ENCODE data around the gene C11orf65. TPM values are rescaled to one million over a fixed set of nuclear protein-coding genes. Genes with fewer than 3 reads are reported as not detected.
"Not testable (repeated sequence)": the region's sequence is repeated elsewhere in the genome, so short reads cannot be mapped to it uniquely, and the experiment has no call there.

The C11orf65 gene
- total RNA-seq, 2 donors from 2014 or later = 0.18 to 4.3 TPM

- H3K27me3 ChIP-seq (replicated peaks; ENCODE audit: insufficient read depth) = no peaks in the 10 kb centered on the region
- intact Hi-C loops (cut with DNase I) = no loop called here
- TF ChIP-seq CTCF (IDR thresholded peaks at IDR 0.05) (no peak), POLR2AphosphoS5 (IDR thresholded peaks at IDR 0.05) (no peak), POLR2A (IDR thresholded peaks at IDR 0.05) (no peak)
- no peaks in the 10 kb centered on the region for H3K9me3 ChIP-seq
- WGBS = 96% methylated on average over 2 of the region's 2 CpGs
- no peaks in the 10 kb centered on the region for H3K4me1 ChIP-seq (replicated peaks)
- no peak overlapping the region for H3K4me3 ChIP-seq
- H3K27ac ChIP-seq = no peak overlapping the region
- H3K36me3 ChIP-seq = no peaks in the 10 kb centered on the region
- DNase-seq (ENCODE audit: low spot score) = no peak
Measured at GRCh38 chr11:108453207-108453835, 14.0 kb downstream of the C11orf65 start.

GRCh38 chr11:108441445-108441844 is 25.9 kb downstream of the C11orf65 start:
- DNase-seq (ENCODE audit: low spot score); H3K4me1 ChIP-seq (replicated peaks); intact Hi-C loops (cut with DNase I); H3K27me3 ChIP-seq (replicated peaks; ENCODE audit: insufficient read depth); H3K36me3 ChIP-seq; H3K4me3 ChIP-seq; H3K9me3 ChIP-seq; H3K27ac ChIP-seq: not testable (repeated sequence)
- WGBS = 98% methylated on average over 4 of the region's 4 CpGs

GRCh38 chr11:108436594-108436993 is 30.7 kb downstream of the C11orf65 start:
- intact Hi-C loops (cut with DNase I) = no loop called here
- 88% methylated on average over 2 of the region's 2 CpGs for WGBS
- no peaks in the 10 kb centered on the region for H3K36me3 ChIP-seq
- H3K27me3 ChIP-seq (replicated peaks; ENCODE audit: insufficient read depth) = no peaks in the 10 kb centered on the region
- TF ChIP-seq CTCF (IDR thresholded peaks at IDR 0.05) (no peak), POLR2A (IDR thresholded peaks at IDR 0.05) (no peak), POLR2AphosphoS5 (IDR thresholded peaks at IDR 0.05) (no peak)
- no peak overlapping the region for H3K27ac ChIP-seq
- no peaks in the 10 kb centered on the region for H3K9me3 ChIP-seq
- H3K4me3 ChIP-seq = no peak overlapping the region
- H3K4me1 ChIP-seq (replicated peaks) = no peaks in the 10 kb centered on the region
- DNase-seq (ENCODE audit: low spot score) = no peak

- Histone ChIP-seq H3K9me3 (no peaks in the 10 kb centered on the region), H3K4me1 (replicated peaks) (no peaks in the 10 kb centered on the region), H3K27ac (no peak overlapping the region), H3K36me3 (no peaks in the 10 kb centered on the region), H3K4me3 (no peak overlapping the region), H3K27me3 (replicated peaks; ENCODE audit: insufficient read depth) (no peaks in the 10 kb centered on the region)
- intact Hi-C loops (cut with DNase I) = no loop called here
- no peak for DNase-seq (ENCODE audit: low spot score)
- WGBS = 58% methylated on average over 1 of the region's 1 CpG
- TF ChIP-seq POLR2A (IDR thresholded peaks at IDR 0.05) (no peak), POLR2AphosphoS5 (IDR thresholded peaks at IDR 0.05) (no peak), CTCF (IDR thresholded peaks at IDR 0.05) (no peak)
Measured at GRCh38 chr11:108435066-108435465, 32.3 kb downstream of the C11orf65 start.

GRCh38 chr11:108432783-108433182 is 34.5 kb downstream of the C11orf65 start:
- Histone ChIP-seq H3K4me3 (no peak overlapping the region), H3K4me1 (replicated peaks) (no peaks in the 10 kb centered on the region), H3K9me3 (no peaks in the 10 kb centered on the region), H3K27ac (no peak overlapping the region), H3K36me3 (no peaks in the 10 kb centered on the region), H3K27me3 (replicated peaks; ENCODE audit: insufficient read depth) (no peaks in the 10 kb centered on the region)
- intact Hi-C loops (cut with DNase I) = no loop called here
- DNase-seq (ENCODE audit: low spot score) = no peak
- TF ChIP-seq POLR2AphosphoS5 (IDR thresholded peaks at IDR 0.05) = no peak
- no peak for TF ChIP-seq POLR2A (IDR thresholded peaks at IDR 0.05)
- no peak for TF ChIP-seq CTCF (IDR thresholded peaks at IDR 0.05)

All from prostate gland (tissue), 2 donors.